ENCODE data around the gene CD44.

Gene CD44

GRCh38 chr11:35261197-35261596 is 122.2 kb downstream of the CD44 start:
- no peak overlapping the region for H3K9ac ChIP-seq (ENCODE audit: low read length)
- H3K36me3 ChIP-seq (ENCODE audit: insufficient read depth, low read length) = no peaks in the 10 kb centered on the region
- H3K9me3 ChIP-seq (ENCODE audit: low read length) = no peaks in the 10 kb centered on the region
- no peak overlapping the region for H3K4me3 ChIP-seq (ENCODE audit: low read depth in 1 of 2, low read length in 2 of 2)
- no peak overlapping the region for H3K27ac ChIP-seq (ENCODE audit: low read depth, low read length)
- H3K27me3 ChIP-seq (ENCODE audit: control insufficient read depth in 1 of 2, insufficient read depth in 2 of 2, low read length in 2 of 2) = no peaks in the 10 kb centered on the region
- peaks cover 15% of the 10 kb centered on the region for H3K4me1 ChIP-seq (ENCODE audit: insufficient read depth, low read length)

GRCh38 chr11:35262056-35262455 is 123.1 kb downstream of the CD44 start:
- no peaks in the 10 kb centered on the region for H3K27me3 ChIP-seq (ENCODE audit: control insufficient read depth in 1 of 2, insufficient read depth in 2 of 2, low read length in 2 of 2)
- H3K4me3 ChIP-seq (ENCODE audit: low read depth in 1 of 2, low read length in 2 of 2) = no peak overlapping the region
- H3K9ac ChIP-seq (ENCODE audit: low read length) = no peak overlapping the region
- peaks cover 15% of the 10 kb centered on the region for H3K4me1 ChIP-seq (ENCODE audit: insufficient read depth, low read length)
- H3K27ac ChIP-seq (ENCODE audit: low read depth, low read length) = no peak overlapping the region
- no peaks in the 10 kb centered on the region for H3K36me3 ChIP-seq (ENCODE audit: insufficient read depth, low read length)
- no peaks in the 10 kb centered on the region for H3K9me3 ChIP-seq (ENCODE audit: low read length)

GRCh38 chr11:35262735-35263134 is 123.8 kb downstream of the CD44 start:
- Histone ChIP-seq H3K27ac (ENCODE audit: low read depth, low read length) (no peak overlapping the region), H3K36me3 (ENCODE audit: insufficient read depth, low read length) (no peaks in the 10 kb centered on the region), H3K4me1 (ENCODE audit: insufficient read depth, low read length) (peaks cover 15% of the 10 kb centered on the region), H3K9me3 (ENCODE audit: low read length) (no peaks in the 10 kb centered on the region), H3K9ac (ENCODE audit: low read length) (no peak overlapping the region), H3K27me3 (ENCODE audit: control insufficient read depth in 1 of 2, insufficient read depth in 2 of 2, low read length in 2 of 2) (no peaks in the 10 kb centered on the region), H3K4me3 (ENCODE audit: low read depth in 1 of 2, low read length in 2 of 2) (no peak overlapping the region)

GRCh38 chr11:35265755-35266454 is 126.9 kb downstream of the CD44 start:
- no peaks in the 10 kb centered on the region for H3K27me3 ChIP-seq (ENCODE audit: control insufficient read depth in 1 of 2, insufficient read depth in 2 of 2, low read length in 2 of 2)
- H3K4me3 ChIP-seq (ENCODE audit: low read depth in 1 of 2, low read length in 2 of 2) = no peak overlapping the region
- H3K27ac ChIP-seq (ENCODE audit: low read depth, low read length) = no peak overlapping the region
- H3K4me1 ChIP-seq (ENCODE audit: insufficient read depth, low read length) = peaks cover 1% of the 10 kb centered on the region
- H3K36me3 ChIP-seq (ENCODE audit: insufficient read depth, low read length) = no peaks in the 10 kb centered on the region
- H3K9ac ChIP-seq (ENCODE audit: low read length) = no peak overlapping the region
- no peaks in the 10 kb centered on the region for H3K9me3 ChIP-seq (ENCODE audit: low read length)

- H3K9me3 ChIP-seq (ENCODE audit: low read length) = no peaks in the 10 kb centered on the region
- H3K27me3 ChIP-seq (ENCODE audit: control insufficient read depth in 1 of 2, insufficient read depth in 2 of 2, low read length in 2 of 2) = no peaks in the 10 kb centered on the region
- H3K36me3 ChIP-seq (ENCODE audit: insufficient read depth, low read length) = no peaks in the 10 kb centered on the region
- H3K4me1 ChIP-seq (ENCODE audit: insufficient read depth, low read length) = no peaks in the 10 kb centered on the region
- no peak overlapping the region for H3K4me3 ChIP-seq (ENCODE audit: low read depth in 1 of 2, low read length in 2 of 2)
- no peak overlapping the region for H3K9ac ChIP-seq (ENCODE audit: low read length)
- no peak overlapping the region for H3K27ac ChIP-seq (ENCODE audit: low read depth, low read length)
These were observed 128.5 kb downstream of the CD44 start for GRCh38 chr11:35267504-35267903.

GRCh38 chr11:35270342-35270741 is 131.4 kb downstream of the CD44 start:
- H3K27ac ChIP-seq (ENCODE audit: low read depth, low read length) = no peak overlapping the region

GRCh38 chr11:35271031-35271430 is 132.1 kb downstream of the CD44 start:
- no peak overlapping the region for H3K27ac ChIP-seq (ENCODE audit: low read depth, low read length)
- H3K4me1 ChIP-seq (ENCODE audit: insufficient read depth, low read length) = peaks cover 17% of the 10 kb centered on the region

More at GRCh38 chr11:35270342-35270741, 131.4 kb downstream of the CD44 start:
- H3K27me3 ChIP-seq (ENCODE audit: control insufficient read depth in 1 of 2, insufficient read depth in 2 of 2, low read length in 2 of 2) = no peaks in the 10 kb centered on the region
- no peak overlapping the region for H3K9ac ChIP-seq (ENCODE audit: low read length)
- no peaks in the 10 kb centered on the region for H3K9me3 ChIP-seq (ENCODE audit: low read length)
- H3K4me1 ChIP-seq (ENCODE audit: insufficient read depth, low read length) = peaks cover 10% of the 10 kb centered on the region
- H3K36me3 ChIP-seq (ENCODE audit: insufficient read depth, low read length) = no peaks in the 10 kb centered on the region
- no peak overlapping the region for H3K4me3 ChIP-seq (ENCODE audit: low read depth in 1 of 2, low read length in 2 of 2)

GRCh38 chr11:35272391-35272902 is 133.5 kb downstream of the CD44 start:
- no peak overlapping the region for H3K4me3 ChIP-seq (ENCODE audit: low read depth in 1 of 2, low read length in 2 of 2)
- H3K36me3 ChIP-seq (ENCODE audit: insufficient read depth, low read length) = no peaks in the 10 kb centered on the region
- H3K27ac ChIP-seq (ENCODE audit: low read depth, low read length) = no peak overlapping the region
- H3K9me3 ChIP-seq (ENCODE audit: low read length) = no peaks in the 10 kb centered on the region
- peaks cover 23% of the 10 kb centered on the region for H3K4me1 ChIP-seq (ENCODE audit: insufficient read depth, low read length)
- no peak overlapping the region for H3K9ac ChIP-seq (ENCODE audit: low read length)
- H3K27me3 ChIP-seq (ENCODE audit: control insufficient read depth in 1 of 2, insufficient read depth in 2 of 2, low read length in 2 of 2) = no peaks in the 10 kb centered on the region

More at GRCh38 chr11:35271031-35271430, 132.1 kb downstream of the CD44 start:
- Histone ChIP-seq H3K27me3 (ENCODE audit: control insufficient read depth in 1 of 2, insufficient read depth in 2 of 2, low read length in 2 of 2) (no peaks in the 10 kb centered on the region), H3K4me3 (ENCODE audit: low read depth in 1 of 2, low read length in 2 of 2) (no peak overlapping the region), H3K9me3 (ENCODE audit: low read length) (no peaks in the 10 kb centered on the region), H3K36me3 (ENCODE audit: insufficient read depth, low read length) (no peaks in the 10 kb centered on the region), H3K9ac (ENCODE audit: low read length) (no peak overlapping the region)

GRCh38 chr11:35274909-35275785 is 136.2 kb downstream of the CD44 start:
- Histone ChIP-seq H3K9me3 (ENCODE audit: low read length) (no peaks in the 10 kb centered on the region), H3K4me3 (ENCODE audit: low read depth in 1 of 2, low read length in 2 of 2) (no peak overlapping the region), H3K4me1 (ENCODE audit: insufficient read depth, low read length) (peaks cover 23% of the 10 kb centered on the region), H3K9ac (ENCODE audit: low read length) (no peak overlapping the region), H3K36me3 (ENCODE audit: insufficient read depth, low read length) (no peaks in the 10 kb centered on the region), H3K27ac (ENCODE audit: low read depth, low read length) (no peak overlapping the region), H3K27me3 (ENCODE audit: control insufficient read depth in 1 of 2, insufficient read depth in 2 of 2, low read length in 2 of 2) (no peaks in the 10 kb centered on the region)

- H3K9ac ChIP-seq (ENCODE audit: low read length) = no peak overlapping the region
- H3K4me1 ChIP-seq (ENCODE audit: insufficient read depth, low read length) = peaks cover 23% of the 10 kb centered on the region
- no peaks in the 10 kb centered on the region for H3K36me3 ChIP-seq (ENCODE audit: insufficient read depth, low read length)
- H3K27ac ChIP-seq (ENCODE audit: low read depth, low read length) = no peak overlapping the region
- H3K27me3 ChIP-seq (ENCODE audit: control insufficient read depth in 1 of 2, insufficient read depth in 2 of 2, low read length in 2 of 2) = no peaks in the 10 kb centered on the region
- no peaks in the 10 kb centered on the region for H3K9me3 ChIP-seq (ENCODE audit: low read length)
- no peak overlapping the region for H3K4me3 ChIP-seq (ENCODE audit: low read depth in 1 of 2, low read length in 2 of 2)
These were observed 136.8 kb downstream of the CD44 start for GRCh38 chr11:35275786-35276170.

GRCh38 chr11:35276396-35277145 is 137.6 kb downstream of the CD44 start:
- Histone ChIP-seq H3K9ac (ENCODE audit: low read length) (no peak overlapping the region), H3K36me3 (ENCODE audit: insufficient read depth, low read length) (no peaks in the 10 kb centered on the region), H3K4me3 (ENCODE audit: low read depth in 1 of 2, low read length in 2 of 2) (no peak overlapping the region), H3K27me3 (ENCODE audit: control insufficient read depth in 1 of 2, insufficient read depth in 2 of 2, low read length in 2 of 2) (no peaks in the 10 kb centered on the region), H3K4me1 (ENCODE audit: insufficient read depth, low read length) (peaks cover 23% of the 10 kb centered on the region), H3K9me3 (ENCODE audit: low read length) (no peaks in the 10 kb centered on the region), H3K27ac (ENCODE audit: low read depth, low read length) (no peak overlapping the region)
